A673 (cell line): ENCODE results near the gene PRR30. TPM values are rescaled to one million over a fixed set of nuclear protein-coding genes. Genes with fewer than 3 reads are reported as not detected.
A peak's percentile ranks its signal among the peaks of the same experiment; 100 is the strongest.

ENCODE experiments used
- BruUV-seq: library from RNA; stranded (reverse); fragments of 400-500 nt; replicated peaks from 2 replicates; lab custom pipeline; 2021; lab: Mats Ljungman, UMichigan
- CTCF ChIA-PET: fragments of 300-600 bp; sonication (Branson Sonifier 250); formaldehyde crosslinking; loops from one replicate; lab custom pipeline; 2022; ENCODE audit warnings: antibody characterized with exemption; lab: Charles Lee
- POLR2A ChIA-PET: fragments of 300-600 bp; sonication (Branson Sonifier 250); formaldehyde crosslinking; loops from one replicate; lab custom pipeline; 2022; ENCODE audit warnings: antibody characterized with exemption; ENCODE audit not compliant: low non-redundant PET; lab: Charles Lee
- DNase-seq: peaks from one replicate; pipeline ENCODE4 v3.0.0-alpha.2; 2015; ENCODE audit warnings: low spot score
- H3K27ac ChIP-seq: fragments of 200-600 bp; sonication (generic); 2 replicates; pipeline ENCODE4 v1.5.1; 2016; ENCODE audit warnings: mixed run types, low read depth, mild to moderate bottlenecking, mixed read lengths, antibody characterized with exemption, low read length; ENCODE audit not compliant: poor library complexity, severe bottlenecking
- H3K27me3 ChIP-seq: fragments of 200-600 bp; sonication (generic); replicated peaks from 2 replicates; pipeline ENCODE4 v1.6.1; 2017; ENCODE audit warnings: mixed run types, low read depth, mild to moderate bottlenecking, mixed read lengths, antibody characterized with exemption, low read length; ENCODE audit not compliant: insufficient read depth, poor library complexity
- H3K36me3 ChIP-seq: fragments of 200-600 bp; sonication (generic); 2 replicates; pipeline ENCODE4 v1.6.1; 2016; ENCODE audit warnings: mixed run types, mild to moderate bottlenecking, mixed read lengths, antibody characterized with exemption, low read length; ENCODE audit not compliant: insufficient read depth, poor library complexity, severe bottlenecking
- H3K4me1 ChIP-seq: fragments of 200-600 bp; sonication (generic); 2 replicates; pipeline ENCODE4 v1.6.1; 2017; ENCODE audit warnings: mixed run types, mild to moderate bottlenecking, mixed read lengths, antibody characterized with exemption, low read length; ENCODE audit not compliant: insufficient read depth, poor library complexity, severe bottlenecking
- H3K4me3 ChIP-seq: fragments of 200-600 bp; sonication (generic); 2 replicates; pipeline ENCODE4 v1.5.1; 2016; ENCODE audit warnings: low read depth, mixed run types, mild to moderate bottlenecking, mixed read lengths, low read length; ENCODE audit not compliant: poor library complexity, severe bottlenecking
- H3K9me3 ChIP-seq: fragments of 200-600 bp; sonication (generic); 2 replicates; pipeline ENCODE4 v1.6.1; 2016; ENCODE audit warnings: mixed run types, low read depth, mild to moderate bottlenecking, mixed read lengths, antibody characterized with exemption, low read length; ENCODE audit not compliant: poor library complexity, severe bottlenecking
- CTCF ChIP-seq: fragments of 300-800, 200-600 bp; sonication (generic); conservative IDR thresholded peaks from 2 replicates; pipeline ENCODE4 v1.5.1; 2017; ENCODE audit warnings: low read depth, mild to moderate bottlenecking, antibody characterized with exemption, low read length, moderate library complexity, mixed read lengths
- EZH2 ChIP-seq: fragments of 200-600 bp; sonication (generic); IDR thresholded peaks from 2 replicates; pipeline ENCODE4 v1.6.1; 2017; ENCODE audit warnings: borderline replicate concordance, low read depth, mild to moderate bottlenecking, mixed read lengths, antibody characterized with exemption, low read length; ENCODE audit not compliant: poor library complexity, severe bottlenecking
- intact Hi-C: fragments of 100-400 bp; cut with micrococcal nuclease; formaldehyde crosslinking; loops from one replicate; pipeline ENCODE4 v1.10.0; 2022; ENCODE audit not compliant: unreplicated experiment
- total RNA-seq: library from RNA; stranded (reverse); gene quantifications from 2 replicates; pipeline ENCODE4 v1.2.3, GENCODE V29; 2021

PRR30 gene
- total RNA-seq, 1 experiment from 2014 or later: not detected

GRCh38 chr2:27095745-27096651 lies 43.2 kb downstream of the PRR30 start:
- no peaks in the 10 kb centered on the region for H3K9me3 ChIP-seq
- DNase-seq: peak; percentile 73
- CTCF ChIA-PET: no interaction called here
- no peaks in the 10 kb centered on the region for H3K4me1 ChIP-seq
- H3K27ac ChIP-seq: no peak overlapping the region
- POLR2A ChIA-PET: no interaction called here
- BruUV-seq: no TSS peak
- H3K27me3 ChIP-seq: no peaks in the 10 kb centered on the region
- peak overlapping the region; percentile 10 for H3K4me3 ChIP-seq
- H3K36me3 ChIP-seq: peaks cover 3% of the 10 kb centered on the region
- TF ChIP-seq CTCF (no peak), EZH2 (no peak)
- intact Hi-C loops: loop anchor here (5.0 kb wide), 1 partner anchor 206 kb away; no protein-coding TSS in a partner anchor

GRCh38 chr2:27095427-27095744 lies 43.8 kb downstream of the PRR30 start:
- ChIA-PET POLR2A (no interaction called here), CTCF (no interaction called here)
- no peaks in the 10 kb centered on the region for H3K36me3 ChIP-seq
- H3K4me1 ChIP-seq: no peaks in the 10 kb centered on the region
- no peak overlapping the region for H3K27ac ChIP-seq
- no peak for DNase-seq
- H3K4me3 ChIP-seq: no peak overlapping the region
- no TSS peak for BruUV-seq
- intact Hi-C loops: loop anchor here (5.0 kb wide), 1 partner anchor 207 kb away; no protein-coding TSS in a partner anchor
- H3K27me3 ChIP-seq: no peaks in the 10 kb centered on the region
- TF ChIP-seq CTCF (no peak), EZH2 (no peak)
- no peaks in the 10 kb centered on the region for H3K9me3 ChIP-seq

GRCh38 chr2:27094353-27094984 lies 44.7 kb downstream of the PRR30 start:
- H3K4me3 ChIP-seq: no peak overlapping the region
- no peak overlapping the region for H3K27ac ChIP-seq
- no peaks in the 10 kb centered on the region for H3K4me1 ChIP-seq
- TF ChIP-seq CTCF (no peak), EZH2 (no peak)
- no peaks in the 10 kb centered on the region for H3K9me3 ChIP-seq
- DNase-seq: no peak
- ChIA-PET POLR2A (no interaction called here), CTCF (no interaction called here)
- no peaks in the 10 kb centered on the region for H3K27me3 ChIP-seq
- no peaks in the 10 kb centered on the region for H3K36me3 ChIP-seq
- intact Hi-C loops: no loop called here
- no TSS peak for BruUV-seq
